NOMO-1 treated with DMSO at 0.1 percent for 48 hours (cell line): Measurements from ENCODE around the gene RPS6KA4.

ENCODE experiments used
- DNase-seq: peaks from one replicate; lab custom pipeline; 2025; ENCODE audit not compliant: unreplicated experiment; lab: John Stamatoyannopoulos, UW

RPS6KA4 gene

GRCh38 chr11:64384028-64384737, 25.2 kb downstream of the RPS6KA4 start:
- DNase-seq, result no peak

- DNase-seq, result peak; percentile 69
Measured at GRCh38 chr11:64384981-64385944, 26.3 kb downstream of the RPS6KA4 start.

- DNase-seq, result peak; percentile 26
Measured at GRCh38 chr11:64385945-64386704, 27.2 kb downstream of the RPS6KA4 start.

GRCh38 chr11:64387916-64388315, 29.0 kb downstream of the RPS6KA4 start:
- no peak for DNase-seq

DNA sequence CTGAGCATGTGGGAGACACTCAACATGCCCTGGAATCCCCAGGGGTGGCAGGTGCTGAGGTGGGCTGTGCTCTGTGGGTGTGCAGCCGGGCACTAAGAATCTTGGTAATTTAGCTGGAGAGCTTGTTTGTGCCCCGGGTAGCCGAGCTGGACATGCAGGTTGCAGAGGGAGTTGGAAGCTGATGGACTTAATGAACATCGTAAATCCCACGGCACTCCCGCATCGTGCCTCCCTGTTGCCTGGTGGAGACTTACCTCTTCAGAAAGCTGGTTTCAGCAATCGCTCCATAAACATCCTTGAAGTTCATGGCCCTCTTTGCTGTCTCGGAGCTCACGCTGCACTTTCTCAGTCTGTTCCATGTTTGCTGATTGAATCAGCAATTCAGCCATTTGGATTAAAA, 29.9 kb downstream of the RPS6KA4 start:
- DNase-seq, result no peak

DNA sequence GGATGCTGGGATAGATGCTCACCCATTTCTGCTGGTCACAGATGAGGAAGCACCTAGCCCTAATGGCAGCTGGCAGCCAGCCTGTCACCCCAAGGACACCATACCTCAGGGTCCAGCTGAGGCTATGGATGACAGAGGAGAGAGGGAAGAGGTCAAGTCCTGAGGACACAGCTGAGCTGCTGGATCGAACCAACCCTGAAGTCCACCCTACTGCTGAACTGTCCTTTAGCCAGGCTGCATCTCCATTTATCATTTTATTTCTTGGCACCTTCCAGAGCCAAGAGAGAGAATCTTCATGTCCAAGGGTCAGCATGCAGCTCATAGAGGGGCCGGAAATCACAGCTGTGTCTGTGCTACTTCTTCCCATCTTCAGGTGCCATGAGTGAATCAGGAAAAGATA, 30.9 kb downstream of the RPS6KA4 start:
- no peak for DNase-seq

GRCh38 chr11:64390558-64390957, 31.6 kb downstream of the RPS6KA4 start:
- no peak for DNase-seq

GRCh38 chr11:64391839-64392238, 32.9 kb downstream of the RPS6KA4 start:
- no peak for DNase-seq

GRCh38 chr11:64395545-64396078, 36.6 kb downstream of the RPS6KA4 start:
- DNase-seq, result peak; percentile 72

- DNase-seq, result peak; percentile 72
Measured at GRCh38 chr11:64396079-64396591, 37.2 kb downstream of the RPS6KA4 start.

DNA sequence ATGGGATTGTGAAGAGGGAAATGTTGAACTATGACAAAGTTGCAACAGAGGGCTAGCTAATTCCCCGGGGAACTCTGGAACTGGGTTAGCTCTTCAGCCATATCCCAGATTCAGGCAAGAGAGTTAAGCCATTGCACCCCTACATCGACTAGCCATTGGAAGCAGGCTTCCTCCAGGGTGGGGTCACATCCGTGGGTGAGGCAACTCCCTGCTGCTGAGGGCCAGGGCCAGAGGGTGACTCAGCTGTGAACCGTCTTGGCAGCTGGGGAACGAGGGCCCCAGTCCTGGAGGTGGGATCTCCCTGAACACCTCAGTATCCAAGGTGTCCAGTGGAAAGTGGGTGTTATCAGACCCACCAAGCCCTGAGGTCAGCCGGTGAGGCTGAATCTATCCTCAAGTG, 41.1 kb downstream of the RPS6KA4 start:
- peak; percentile 41 for DNase-seq

- no peak for DNase-seq
Measured at GRCh38 chr11:64400667-64401066, 41.7 kb downstream of the RPS6KA4 start.

- no peak for DNase-seq
Measured at GRCh38 chr11:64401775-64402174, 42.8 kb downstream of the RPS6KA4 start.

GRCh38 chr11:64403106-64403505, 44.1 kb downstream of the RPS6KA4 start:
- no peak for DNase-seq

DNA sequence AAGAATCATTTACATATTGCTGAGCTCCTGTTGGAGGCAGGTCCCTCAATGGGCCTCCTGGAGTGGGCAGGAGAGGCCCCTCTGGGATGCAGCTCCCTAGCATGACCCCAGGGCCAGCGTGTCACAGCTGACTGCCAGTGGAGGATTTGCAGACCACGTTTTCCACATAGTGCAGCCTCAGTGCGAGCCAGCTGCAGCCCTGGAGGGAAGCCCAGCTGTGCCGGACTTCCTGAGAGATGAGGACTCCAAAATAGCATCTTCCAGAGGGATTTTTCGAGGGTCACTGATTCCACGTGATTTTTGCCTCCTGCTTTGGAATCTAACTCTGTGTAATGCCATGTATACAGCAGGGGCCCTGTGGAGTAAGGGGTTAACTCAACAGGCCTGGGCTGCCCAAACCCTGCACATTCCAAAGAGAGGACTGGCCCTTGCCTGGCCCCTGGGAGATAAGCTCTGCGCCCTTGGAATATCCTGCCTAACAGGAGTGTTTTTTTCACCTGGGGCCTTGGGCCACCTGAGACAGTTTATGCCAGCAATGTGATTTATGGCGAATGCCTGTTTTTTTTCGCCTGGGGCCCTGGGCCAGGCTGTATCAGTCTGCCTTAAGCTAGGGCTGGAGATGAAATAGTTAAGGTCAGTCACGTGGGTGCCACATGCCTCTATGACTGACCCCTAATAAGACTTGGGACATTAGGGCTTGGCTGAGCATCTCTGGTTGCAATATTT, 47.4 kb downstream of the RPS6KA4 start:
- no peak for DNase-seq

DNA sequence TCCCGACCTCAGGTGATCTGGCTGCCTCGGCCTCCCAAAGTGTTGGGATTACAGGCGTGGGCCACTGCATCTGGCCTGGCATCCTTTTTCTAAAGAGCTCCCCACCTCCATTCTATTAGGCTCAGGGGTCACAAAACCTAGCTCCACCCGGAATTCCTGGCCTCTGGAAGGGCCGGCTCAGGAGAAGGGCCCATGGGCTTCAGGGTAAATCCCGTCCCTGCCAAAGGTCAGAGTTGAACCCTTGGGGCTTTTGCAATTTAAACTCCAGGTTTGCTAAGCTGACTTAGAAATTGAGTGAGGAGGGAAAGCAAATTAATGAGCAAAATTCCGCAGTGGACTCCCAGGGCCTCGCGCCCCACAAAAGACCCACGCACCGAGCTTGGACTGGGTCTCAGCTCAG, 48.3 kb downstream of the RPS6KA4 start:
- no peak for DNase-seq

GRCh38 chr11:64407630-64408029, 48.7 kb downstream of the RPS6KA4 start:
- DNase-seq, result no peak

DNA sequence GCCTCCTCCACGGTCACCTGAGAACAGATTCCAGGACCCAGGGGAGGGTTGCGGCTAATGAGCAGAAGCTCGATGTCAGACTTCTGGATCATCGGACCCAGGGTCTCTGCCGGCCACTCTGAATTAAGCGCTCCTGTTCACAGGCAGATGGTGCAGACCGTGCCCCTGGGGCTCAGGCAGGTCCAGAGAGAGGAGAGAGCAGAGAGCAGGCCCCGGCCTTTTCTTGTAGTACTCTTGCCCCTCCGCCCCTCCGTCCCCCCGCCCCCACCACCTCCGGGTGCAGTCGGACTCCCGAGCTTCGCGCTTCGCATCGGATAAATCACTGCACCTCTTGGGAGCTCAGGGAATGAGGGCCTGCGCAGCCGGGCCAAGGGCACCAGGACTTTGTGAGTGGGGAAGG, 50.3 kb downstream of the RPS6KA4 start:
- no peak for DNase-seq

- DNase-seq, result peak; percentile 16
Measured at GRCh38 chr11:64409707-64410403, 50.9 kb downstream of the RPS6KA4 start.

DNA sequence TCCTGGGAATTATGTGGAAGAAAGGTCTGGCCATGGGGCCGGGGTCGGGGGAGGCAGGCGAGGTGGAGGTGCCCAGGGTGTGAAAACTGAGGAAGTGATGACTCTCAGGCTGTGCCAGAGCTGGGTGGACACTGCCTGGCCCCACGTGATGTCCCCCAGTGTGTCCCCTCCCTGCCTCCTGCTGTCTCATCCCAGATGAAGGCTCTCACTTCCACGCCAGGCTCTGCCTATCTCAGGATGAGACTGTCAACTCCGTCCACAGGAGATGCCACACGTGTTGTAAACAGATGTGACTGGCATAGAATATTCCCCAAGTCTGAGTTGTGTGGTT, 51.4 kb downstream of the RPS6KA4 start:
- DNase-seq, result no peak
